Activated naive CD4-positive, alpha-beta T cell treated with anti-CD3 and anti-CD28 coated beads, Interleukin-2, amount 10 ng/mL, durations not matched to agents 7 days and 5 days (primary cell): ENCODE measurements around the gene TPO.
"Not testable (repeated sequence)": the region's sequence is repeated elsewhere in the genome, so short reads cannot be mapped to it uniquely, and the experiment has no call there.

Experiments used
- CTCF ChIA-PET: fragments of 350-600 bp; sonication (Branson Sonifier 250); formaldehyde crosslinking; loops from one replicate; lab custom pipeline; 2021; ENCODE audit warnings: antibody characterized with exemption; lab: Charles Lee
- DNase-seq: peaks from one replicate; pipeline ENCODE4 v3.0.0-alpha.2; 2020
- H3K27ac Mint-ChIP-seq: one replicate; pipeline ENCODE4 v1.8.0; 2021; ENCODE audit warnings: mild to moderate bottlenecking, moderate library complexity, mixed read lengths
- H3K27me3 Mint-ChIP-seq: one replicate; pipeline ENCODE4 v1.8.0; 2021; ENCODE audit warnings: mild to moderate bottlenecking, mixed read lengths
- H3K36me3 Mint-ChIP-seq: one replicate; pipeline ENCODE4 v1.8.0; 2021; ENCODE audit warnings: mixed read lengths
- H3K4me1 Mint-ChIP-seq: one replicate; pipeline ENCODE4 v1.8.0; 2021; ENCODE audit warnings: mixed read lengths
- H3K4me3 Mint-ChIP-seq: one replicate; pipeline ENCODE4 v1.8.0; 2021; ENCODE audit warnings: mild to moderate bottlenecking, moderate library complexity, mixed read lengths
- H3K9me3 Mint-ChIP-seq: one replicate; pipeline ENCODE4 v1.8.0; 2021; ENCODE audit warnings: mixed read lengths

Gene TPO

GRCh38 chr2:1502891-1503304 is 89.6 kb downstream of the TPO start:
- H3K36me3 Mint-ChIP-seq = no peaks in the 10 kb centered on the region
- H3K27me3 Mint-ChIP-seq = peaks cover 4% of the 10 kb centered on the region
- H3K9me3 Mint-ChIP-seq = no peaks in the 10 kb centered on the region
- CTCF ChIA-PET = no interaction called here
- H3K4me3 Mint-ChIP-seq = no peak overlapping the region
- no peak overlapping the region for H3K27ac Mint-ChIP-seq
- no peak for DNase-seq
- no peaks in the 10 kb centered on the region for H3K4me1 Mint-ChIP-seq

- H3K36me3 Mint-ChIP-seq = no peaks in the 10 kb centered on the region
- H3K4me3 Mint-ChIP-seq = no peak overlapping the region
- no peaks in the 10 kb centered on the region for H3K27me3 Mint-ChIP-seq
- no peak overlapping the region for H3K27ac Mint-ChIP-seq
- H3K4me1 Mint-ChIP-seq = peaks cover 3% of the 10 kb centered on the region
- CTCF ChIA-PET = no interaction called here
- no peak for DNase-seq
- peaks cover 4% of the 10 kb centered on the region for H3K9me3 Mint-ChIP-seq
Observed at GRCh38 chr2:1503471-1504310, 90.4 kb downstream of the TPO start.

GRCh38 chr2:1504311-1504750 is 91.1 kb downstream of the TPO start:
- H3K36me3 Mint-ChIP-seq = peaks cover 5% of the 10 kb centered on the region
- CTCF ChIA-PET = no interaction called here
- no peak overlapping the region for H3K4me3 Mint-ChIP-seq
- H3K27ac Mint-ChIP-seq = no peak overlapping the region
- peaks cover 10% of the 10 kb centered on the region for H3K9me3 Mint-ChIP-seq
- no peak for DNase-seq
- H3K4me1 Mint-ChIP-seq = peaks cover 9% of the 10 kb centered on the region
- H3K27me3 Mint-ChIP-seq = no peaks in the 10 kb centered on the region

- no peaks in the 10 kb centered on the region for H3K27me3 Mint-ChIP-seq
- peaks cover 7% of the 10 kb centered on the region for H3K36me3 Mint-ChIP-seq
- peaks cover 14% of the 10 kb centered on the region for H3K9me3 Mint-ChIP-seq
- CTCF ChIA-PET = no interaction called here
- H3K4me1 Mint-ChIP-seq = peaks cover 16% of the 10 kb centered on the region
- no peak overlapping the region for H3K4me3 Mint-ChIP-seq
- no peak overlapping the region for H3K27ac Mint-ChIP-seq
- no peak for DNase-seq
Observed at GRCh38 chr2:1505031-1505441, 91.8 kb downstream of the TPO start.

GRCh38 chr2:1509271-1510065 is 96.2 kb downstream of the TPO start:
- Mint-ChIP-seq H3K27me3 (peaks cover 3% of the 10 kb centered on the region), H3K36me3 (peaks cover 7% of the 10 kb centered on the region)

GRCh38 chr2:1510176-1510575 is 96.9 kb downstream of the TPO start:
- CTCF ChIA-PET = no interaction called here
- H3K4me3 Mint-ChIP-seq = no peak overlapping the region
- H3K9me3 Mint-ChIP-seq = peaks cover 17% of the 10 kb centered on the region
- DNase-seq = peak; percentile 15
- H3K27ac Mint-ChIP-seq = peak overlapping the region; percentile 89
- H3K4me1 Mint-ChIP-seq = peaks cover 29% of the 10 kb centered on the region
- H3K27me3 Mint-ChIP-seq = peaks cover 3% of the 10 kb centered on the region
- H3K36me3 Mint-ChIP-seq = peaks cover 7% of the 10 kb centered on the region

More at GRCh38 chr2:1509271-1510065, 96.2 kb downstream of the TPO start:
- peak; percentile 72 for DNase-seq
- Mint-ChIP-seq H3K4me1 (peaks cover 29% of the 10 kb centered on the region), H3K9me3 (peaks cover 17% of the 10 kb centered on the region), H3K27ac (peak overlapping the region; percentile 89), H3K4me3 (peak overlapping the region; percentile 22)
- CTCF ChIA-PET = no interaction called here

- H3K4me3 Mint-ChIP-seq = no peak overlapping the region
- CTCF ChIA-PET = no interaction called here
- H3K27ac Mint-ChIP-seq = no peak overlapping the region
- peaks cover 3% of the 10 kb centered on the region for H3K27me3 Mint-ChIP-seq
- H3K9me3 Mint-ChIP-seq = peaks cover 17% of the 10 kb centered on the region
- H3K36me3 Mint-ChIP-seq = peaks cover 7% of the 10 kb centered on the region
- H3K4me1 Mint-ChIP-seq = peaks cover 29% of the 10 kb centered on the region
- DNase-seq = peak; percentile 12
Observed at GRCh38 chr2:1511455-1511854, 98.2 kb downstream of the TPO start.

- peaks cover 7% of the 10 kb centered on the region for H3K36me3 Mint-ChIP-seq
- H3K4me1 Mint-ChIP-seq = peaks cover 29% of the 10 kb centered on the region
- DNase-seq = peak; percentile 18
- no peak overlapping the region for H3K27ac Mint-ChIP-seq
- H3K27me3 Mint-ChIP-seq = peaks cover 3% of the 10 kb centered on the region
- CTCF ChIA-PET = no interaction called here
- peaks cover 17% of the 10 kb centered on the region for H3K9me3 Mint-ChIP-seq
- no peak overlapping the region for H3K4me3 Mint-ChIP-seq
Observed at GRCh38 chr2:1512321-1513289, 99.3 kb downstream of the TPO start.

- Mint-ChIP-seq H3K4me3 (no peak overlapping the region), H3K27ac (no peak overlapping the region), H3K4me1 (peaks cover 36% of the 10 kb centered on the region), H3K9me3 (peaks cover 6% of the 10 kb centered on the region), H3K27me3 (peaks cover 3% of the 10 kb centered on the region), H3K36me3 (peaks cover 3% of the 10 kb centered on the region)
- CTCF ChIA-PET = no interaction called here
- peak; percentile 10 for DNase-seq
Observed at GRCh38 chr2:1514391-1515072, 101.3 kb downstream of the TPO start.

GRCh38 chr2:1515073-1515430 is 101.8 kb downstream of the TPO start:
- CTCF ChIA-PET = no interaction called here
- H3K9me3 Mint-ChIP-seq = peaks cover 3% of the 10 kb centered on the region
- peak; percentile 15 for DNase-seq
- peaks cover 3% of the 10 kb centered on the region for H3K27me3 Mint-ChIP-seq
- peaks cover 30% of the 10 kb centered on the region for H3K4me1 Mint-ChIP-seq
- H3K27ac Mint-ChIP-seq = no peak overlapping the region
- H3K4me3 Mint-ChIP-seq = no peak overlapping the region
- H3K36me3 Mint-ChIP-seq = no peaks in the 10 kb centered on the region

- no peaks in the 10 kb centered on the region for H3K9me3 Mint-ChIP-seq
- no peak overlapping the region for H3K4me3 Mint-ChIP-seq
- H3K4me1 Mint-ChIP-seq = peaks cover 21% of the 10 kb centered on the region
- peaks cover 3% of the 10 kb centered on the region for H3K27me3 Mint-ChIP-seq
- H3K36me3 Mint-ChIP-seq = no peaks in the 10 kb centered on the region
- CTCF ChIA-PET = interaction anchor here (1.0 kb wide), 1 partner anchor 34 kb away, joined by 3 read pairs; no protein-coding TSS in a partner anchor
- DNase-seq = peak; percentile 18
- H3K27ac Mint-ChIP-seq = no peak overlapping the region
Observed at GRCh38 chr2:1515986-1516797, 102.9 kb downstream of the TPO start.

- Mint-ChIP-seq H3K9me3 (no peaks in the 10 kb centered on the region), H3K27ac (no peak overlapping the region), H3K4me3 (no peak overlapping the region), H3K4me1 (peaks cover 19% of the 10 kb centered on the region), H3K36me3 (no peaks in the 10 kb centered on the region), H3K27me3 (peaks cover 1% of the 10 kb centered on the region)
- DNase-seq = no peak
- CTCF ChIA-PET = interaction anchor here (1.0 kb wide), 1 partner anchor 34 kb away, joined by 3 read pairs; no protein-coding TSS in a partner anchor
Observed at GRCh38 chr2:1516798-1517060, 103.5 kb downstream of the TPO start.

GRCh38 chr2:1517291-1517690 is 104.0 kb downstream of the TPO start:
- DNase-seq = peak; percentile 16
- peaks cover 18% of the 10 kb centered on the region for H3K4me1 Mint-ChIP-seq
- H3K36me3 Mint-ChIP-seq, H3K9me3 Mint-ChIP-seq, CTCF ChIA-PET, H3K4me3 Mint-ChIP-seq, H3K27me3 Mint-ChIP-seq, H3K27ac Mint-ChIP-seq: not testable (repeated sequence)
